HepG2 (cell line): ENCODE data around the gene ZNF227. TPM values are rescaled to one million over a fixed set of nuclear protein-coding genes. Genes with fewer than 3 reads are reported as not detected.
A peak's percentile ranks its signal among the peaks of the same experiment; 100 is the strongest.

Source experiments
- ARNT2 ChIP-seq: sonication (generic); formaldehyde crosslinking; IDR thresholded peaks from 2 replicates; pipeline ENCODE4 v1.8.0; 2022; ENCODE audit warnings: mild to moderate bottlenecking, low read depth, missing genetic modification reagents, moderate library complexity
- CCAR2 ChIP-seq: fragments of 200-400 bp; formaldehyde crosslinking; optimal IDR thresholded peaks from 2 replicates; pipeline ENCODE3; 2018; ENCODE audit warnings: low read depth, mild to moderate bottlenecking, low read length, moderate library complexity
- GPBP1L1 ChIP-seq: sonication (generic); formaldehyde crosslinking; IDR thresholded peaks from 2 replicates; pipeline ENCODE4 v1.5.0; 2020; ENCODE audit warnings: mild to moderate bottlenecking, missing genetic modification reagents
- HDAC6 ChIP-seq: fragments of 200-600 bp; sonication (generic); IDR thresholded peaks from 2 replicates; pipeline ENCODE4 v1.7.0; 2017; ENCODE audit warnings: mild to moderate bottlenecking, antibody characterized with exemption, low read length, low read depth
- KLF9 ChIP-seq: IDR thresholded peaks from 2 replicates; pipeline ENCODE4 v1.6.1; 2016; ENCODE audit warnings: low read depth
- MAF1 ChIP-seq: sonication (generic); formaldehyde crosslinking; IDR thresholded peaks from 2 replicates; pipeline ENCODE4 v1.5.0; 2020; ENCODE audit warnings: missing genetic modification reagents, borderline replicate concordance
- POLR2G ChIP-seq: fragments of 200-400 bp; formaldehyde crosslinking; IDR thresholded peaks from 2 replicates; pipeline ENCODE4 v1.6.1; 2018; ENCODE audit warnings: mild to moderate bottlenecking, low read depth, low read length, moderate library complexity
- SMC3 ChIP-seq: IDR thresholded peaks from 2 replicates; pipeline ENCODE4 v1.6.1; 2011; ENCODE audit warnings: low read length, improper control_type of control experiment
- SNAI1 ChIP-seq: sonication (generic); formaldehyde crosslinking; IDR thresholded peaks from 2 replicates; pipeline ENCODE4 v1.5.0; 2020; ENCODE audit warnings: mild to moderate bottlenecking, missing genetic modification reagents, borderline replicate concordance
- SNAPC4 ChIP-seq: sonication (generic); formaldehyde crosslinking; IDR thresholded peaks from 2 replicates; pipeline ENCODE4 v1.4.0; 2020; ENCODE audit warnings: mild to moderate bottlenecking, missing genetic modification reagents
- SP1 ChIP-seq, 2 experiments: fragments of 450-650 bp in 1 of 2; sonication (generic) in 1 of 2; formaldehyde crosslinking in 1 of 2; IDR thresholded peaks; 2 replicates each; pipeline versions ENCODE4 v1.4.0 to v1.6.1; 2016 to 2020; ENCODE audit warnings: missing genetic modification reagents in 1 of 2
- SP4 ChIP-seq: sonication (generic); formaldehyde crosslinking; IDR thresholded peaks from 2 replicates; pipeline ENCODE4 v1.8.1; 2023; ENCODE audit warnings: mild to moderate bottlenecking, missing genetic modification reagents
- TBX2 ChIP-seq: sonication (generic); formaldehyde crosslinking; IDR thresholded peaks from 2 replicates; pipeline ENCODE4 v1.5.0; 2020; ENCODE audit warnings: missing genetic modification reagents, mild to moderate bottlenecking, borderline replicate concordance
- USF2 ChIP-seq, 2 experiments: sonication (generic) in 1 of 2; formaldehyde crosslinking in 1 of 2; IDR thresholded peaks; 2 replicates each; pipeline versions ENCODE4 v1.5.1 to v1.6.1; 2011 to 2020; ENCODE audit warnings: borderline replicate concordance in 1 of 2, low read depth in 1 of 2, low read length in 1 of 2, mild to moderate bottlenecking in 1 of 2, missing genetic modification reagents in 1 of 2, moderate library complexity in 1 of 2
- ZNF143 ChIP-seq: sonication (generic); formaldehyde crosslinking; IDR thresholded peaks from 2 replicates; pipeline ENCODE4 v1.4.0; 2020; ENCODE audit warnings: missing genetic modification reagents
- ZNF33A ChIP-seq: sonication (generic); formaldehyde crosslinking; IDR thresholded peaks from 2 replicates; pipeline ENCODE4 v1.5.1; 2020; ENCODE audit warnings: missing genetic modification reagents, mild to moderate bottlenecking, moderate library complexity, borderline replicate concordance
- ZNF496 ChIP-seq: sonication (generic); formaldehyde crosslinking; IDR thresholded peaks from 2 replicates; pipeline ENCODE4 v1.8.1; 2023; ENCODE audit warnings: mild to moderate bottlenecking, moderate library complexity, missing genetic modification reagents; ENCODE audit not compliant: insufficient replicate concordance
- ZNF547 ChIP-seq: sonication (generic); formaldehyde crosslinking; IDR thresholded peaks from 2 replicates; pipeline ENCODE4 v1.5.1; 2020; ENCODE audit warnings: mild to moderate bottlenecking, missing genetic modification reagents
- ZNF678 ChIP-seq: sonication (generic); formaldehyde crosslinking; IDR thresholded peaks from 2 replicates; pipeline ENCODE4 v1.4.0; 2020; ENCODE audit warnings: mild to moderate bottlenecking, missing genetic modification reagents
- ZNF773 ChIP-seq: sonication (generic); formaldehyde crosslinking; IDR thresholded peaks from 2 replicates; pipeline ENCODE4 v1.4.0; 2020; ENCODE audit warnings: missing genetic modification reagents, borderline replicate concordance
- ZNF878 ChIP-seq: sonication (generic); formaldehyde crosslinking; IDR thresholded peaks from 2 replicates; pipeline ENCODE4 v1.8.1; 2023; ENCODE audit warnings: mild to moderate bottlenecking, missing genetic modification reagents, moderate library complexity
- polyA plus RNA-seq, 8 experiments: library from polyadenylated mRNA; depleted of rRNA in 3 of 8; stranded (reverse) in 7 of 8; unstranded in 1 of 8; fragments of >200 nt; fragmentation: Illumina TruSeq in 4 of 8; extraction: Trizol in 4 of 8; gene quantifications; 2 replicates each; pipeline versions ENCODE4 v1.2.1 to v1.2.3, GENCODE V29; 2011 to 2016; ENCODE audit warnings: low read depth in 4 of 8, missing spikeins in 1 of 8, mixed read lengths in 1 of 8; ENCODE audit not compliant: insufficient read depth in 1 of 8
- total RNA-seq, 5 experiments: library from RNA; depleted of rRNA; stranded (reverse); fragments of >200 nt; fragmentation: Illumina TruSeq; extraction: Trizol; gene quantifications; 2 replicates each; pipeline ENCODE4 v1.2.3, GENCODE V29; 2016; ENCODE audit warnings: low read depth in 1 of 5

ZNF227 gene
- total and polyA plus RNA-seq, 2 of the 13 experiments (the other 11 are each of a cell fraction or from before 2014, with no cell fraction given): 3.1 to 16.8 TPM

GRCh38 chr19:44207126-44207803 lies 5.1 kb upstream of the ZNF227 start (continued):
- TF ChIP-seq USF2 (IDR thresholded peaks at IDR 0.05; ENCODE audit: low read depth, low read length) (no peak), USF2 (CRISPR knock-in tag; IDR thresholded peaks at IDR 0.05; ENCODE audit: borderline replicate concordance) (no peak), ZNF773 (no peak), MAF1 (no peak), ZNF496 (no peak), GPBP1L1 (no peak), SMC3 (no peak), HDAC6 (no peak), ZNF878 (CRISPR knock-in tag) (no peak), SP1 (IDR thresholded peaks at IDR 0.05) (no peak), SP1 (CRISPR knock-in tag; IDR thresholded peaks at IDR 0.05) (no peak), KLF9 (CRISPR knock-in tag) (0 out of 2 replicates have a peak, but pooled peaks have one; percentile 24), TBX2 (peak; percentile 60), ZNF143 (CRISPR knock-in tag) (peak; percentile 98), SP4 (peak; percentile 41; the same call in 1 of the 2 replicates), ZNF33A (no peak), SNAI1 (CRISPR knock-in tag) (0 out of 2 replicates have a peak, but pooled peaks have one; percentile 50), ZNF547 (0 out of 2 replicates have a peak, but pooled peaks have one; percentile 37), SNAPC4 (0 out of 2 replicates have a peak, but pooled peaks have one; percentile 56), CCAR2 (no peak), ARNT2 (CRISPR knock-in tag) (0 out of 2 replicates have a peak, but pooled peaks have one; percentile 21), POLR2G (peak; percentile 86), ZNF678 (0 out of 2 replicates have a peak, but pooled peaks have one; percentile 27)
